Left ventricle myocardium inferior (tissue), 1 donor: ENCODE measurements around the gene EEF1AKMT3. TPM values are rescaled to one million over a fixed set of nuclear protein-coding genes. Genes with fewer than 3 reads are reported as not detected.

Experiments
- DNase-seq: peaks from one replicate; pipeline ENCODE4 v3.0.0-alpha.2; 2020
- H3K27ac ChIP-seq: fragments of 200-600 bp; replicated peaks from 2 replicates; pipeline ENCODE4 v1.8.0; 2021
- H3K27me3 ChIP-seq: fragments of 200-600 bp; 2 replicates; pipeline ENCODE4 v1.8.0; 2021; ENCODE audit warnings: low read depth
- H3K36me3 ChIP-seq: fragments of 200-600 bp; 2 replicates; pipeline ENCODE4 v1.8.0; 2021
- H3K4me1 ChIP-seq: fragments of 200-600 bp; 2 replicates; pipeline ENCODE4 v1.8.0; 2021
- H3K4me3 ChIP-seq: fragments of 200-600 bp; 2 replicates; pipeline ENCODE4 v1.8.0; 2021; ENCODE audit warnings: mild to moderate bottlenecking, moderate library complexity
- H3K9me3 ChIP-seq: fragments of 200-600 bp; replicated peaks from 2 replicates; pipeline ENCODE4 v1.8.0; 2021
- intact Hi-C: fragments of 100-400 bp; cut with micrococcal nuclease; formaldehyde crosslinking; loops from one replicate; pipeline ENCODE4 v1.11.0; 2022
- total RNA-seq: library from RNA; stranded (reverse); fragmentation: NEBNext Ultra II Directional; extraction: Animal tissue kit (Norgen Biotek cat#: 25700); gene quantifications from one replicate; pipeline ENCODE4 v1.2.1, GENCODE V29; 2021
- TF ChIP-seq, protein P1 (sequence below): fragments of 200-600 bp; IDR thresholded peaks from 2 replicates; pipeline ENCODE4 v1.8.0; 2021; ENCODE audit warnings: antibody characterized with exemption, mild to moderate bottlenecking, borderline replicate concordance
- donor health status: DM: no; HTN: yes; CAD: no; lungs with severe emphysema.

Gene EEF1AKMT3
- total RNA-seq, 1 donor from 2014 or later = 0.99 TPM

- H3K27ac ChIP-seq = no peak overlapping the region
- H3K27me3 ChIP-seq = no peaks in the 10 kb centered on the region
- H3K4me3 ChIP-seq = no peak overlapping the region
- TF ChIP-seq, protein P1, sequence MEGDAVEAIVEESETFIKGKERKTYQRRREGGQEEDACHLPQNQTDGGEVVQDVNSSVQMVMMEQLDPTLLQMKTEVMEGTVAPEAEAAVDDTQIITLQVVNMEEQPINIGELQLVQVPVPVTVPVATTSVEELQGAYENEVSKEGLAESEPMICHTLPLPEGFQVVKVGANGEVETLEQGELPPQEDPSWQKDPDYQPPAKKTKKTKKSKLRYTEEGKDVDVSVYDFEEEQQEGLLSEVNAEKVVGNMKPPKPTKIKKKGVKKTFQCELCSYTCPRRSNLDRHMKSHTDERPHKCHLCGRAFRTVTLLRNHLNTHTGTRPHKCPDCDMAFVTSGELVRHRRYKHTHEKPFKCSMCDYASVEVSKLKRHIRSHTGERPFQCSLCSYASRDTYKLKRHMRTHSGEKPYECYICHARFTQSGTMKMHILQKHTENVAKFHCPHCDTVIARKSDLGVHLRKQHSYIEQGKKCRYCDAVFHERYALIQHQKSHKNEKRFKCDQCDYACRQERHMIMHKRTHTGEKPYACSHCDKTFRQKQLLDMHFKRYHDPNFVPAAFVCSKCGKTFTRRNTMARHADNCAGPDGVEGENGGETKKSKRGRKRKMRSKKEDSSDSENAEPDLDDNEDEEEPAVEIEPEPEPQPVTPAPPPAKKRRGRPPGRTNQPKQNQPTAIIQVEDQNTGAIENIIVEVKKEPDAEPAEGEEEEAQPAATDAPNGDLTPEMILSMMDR = no peak
- no peaks in the 10 kb centered on the region for H3K9me3 ChIP-seq
- peaks cover 88% of the 10 kb centered on the region for H3K36me3 ChIP-seq
- no peaks in the 10 kb centered on the region for H3K4me1 ChIP-seq
- intact Hi-C loops = no loop called here
- DNase-seq = no peak
Measured at GRCh38 chr12:57796996-57797395, 24.6 kb downstream of the EEF1AKMT3 start.

DNA sequence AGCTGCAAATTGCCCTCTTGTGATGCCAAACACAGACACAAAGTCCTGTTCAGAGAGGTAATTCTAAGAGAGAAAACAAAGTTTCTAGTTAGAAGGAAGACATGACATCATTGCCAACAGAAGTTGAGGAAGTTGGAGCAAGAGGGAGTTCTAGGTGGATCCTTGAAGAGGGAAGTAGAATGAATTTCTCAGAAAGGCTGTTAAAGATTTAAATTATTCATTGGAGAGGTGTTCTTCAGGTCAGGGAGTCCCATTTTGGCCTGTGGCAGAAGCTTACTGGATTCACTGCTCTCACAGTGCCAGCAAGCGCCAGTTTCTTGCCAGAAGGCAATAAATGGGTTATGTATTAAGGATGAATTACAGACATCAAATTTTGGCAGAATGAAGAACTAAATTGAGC, 25.5 kb downstream of the EEF1AKMT3 start:
- Histone ChIP-seq H3K4me1 (no peaks in the 10 kb centered on the region), H3K27me3 (no peaks in the 10 kb centered on the region), H3K9me3 (no peaks in the 10 kb centered on the region), H3K36me3 (peaks cover 88% of the 10 kb centered on the region), H3K27ac (no peak overlapping the region), H3K4me3 (no peak overlapping the region)
- intact Hi-C loops = no loop called here
- TF ChIP-seq, protein P1 = no peak
- no peak for DNase-seq

DNA sequence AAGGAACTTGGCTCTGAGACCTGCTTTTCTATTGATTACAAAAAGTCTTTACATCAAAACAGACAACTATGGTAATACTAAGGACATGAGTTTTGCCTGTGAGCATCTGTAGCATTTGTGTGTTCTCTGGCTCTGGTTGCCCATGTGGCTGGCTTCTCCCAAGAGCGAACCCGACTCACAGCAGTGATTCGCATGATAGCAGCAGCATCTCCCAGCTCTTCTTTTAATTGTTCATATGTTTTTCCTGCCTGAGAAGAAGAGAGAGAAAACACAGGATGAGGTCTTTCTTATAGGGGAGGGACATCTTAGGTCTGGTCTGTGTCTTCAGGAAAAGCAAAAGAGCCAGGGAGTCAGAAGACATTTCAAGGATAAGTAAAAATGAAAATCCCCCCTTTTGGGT, 28.6 kb downstream of the EEF1AKMT3 start:
- peaks cover 67% of the 10 kb centered on the region for H3K36me3 ChIP-seq
- intact Hi-C loops = loop anchor here (10.0 kb wide), 1 partner anchor 104 kb away; no protein-coding TSS in a partner anchor
- H3K4me1 ChIP-seq = peaks cover 7% of the 10 kb centered on the region
- no peaks in the 10 kb centered on the region for H3K9me3 ChIP-seq
- no peak for DNase-seq
- no peaks in the 10 kb centered on the region for H3K27me3 ChIP-seq
- TF ChIP-seq, protein P1 = no peak
- H3K4me3 ChIP-seq = no peak overlapping the region
- no peak overlapping the region for H3K27ac ChIP-seq

GRCh38 chr12:57802607-57803006, 30.2 kb downstream of the EEF1AKMT3 start:
- Histone ChIP-seq H3K36me3 (peaks cover 71% of the 10 kb centered on the region), H3K4me1 (peaks cover 7% of the 10 kb centered on the region), H3K9me3 (no peaks in the 10 kb centered on the region), H3K4me3 (no peak overlapping the region), H3K27me3 (no peaks in the 10 kb centered on the region), H3K27ac (no peak overlapping the region)
- intact Hi-C loops = loop anchor here (10.0 kb wide), 1 partner anchor 102 kb away; no protein-coding TSS in a partner anchor
- TF ChIP-seq, protein P1 = no peak
- no peak for DNase-seq

DNA sequence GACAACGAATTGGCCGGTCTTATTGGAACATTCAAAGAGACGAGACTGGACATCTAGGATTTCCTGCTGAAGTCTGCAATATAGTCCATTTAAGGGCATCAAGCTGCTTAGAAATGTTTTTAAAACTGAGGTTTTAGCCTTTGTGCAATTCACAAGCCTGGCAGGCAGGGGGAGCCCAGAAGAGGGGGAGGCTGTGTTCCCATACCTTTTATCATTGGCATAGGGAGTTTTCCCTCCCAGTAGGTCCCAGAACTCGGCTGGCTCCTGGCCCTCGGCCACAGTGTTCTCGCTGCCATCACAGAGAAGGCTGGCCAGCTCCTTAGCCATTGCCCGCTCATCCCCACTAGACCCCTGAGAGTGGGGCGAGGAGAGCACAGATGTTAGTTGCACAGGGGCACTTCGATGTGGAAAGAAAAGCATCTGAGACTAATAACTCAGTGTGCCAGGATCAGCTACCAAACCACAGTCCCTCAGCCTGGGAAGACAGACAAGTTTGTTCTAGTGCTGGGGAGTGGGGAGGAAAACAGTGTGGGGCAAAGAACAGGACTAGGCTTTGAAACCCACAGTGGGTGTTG, 31.0 kb downstream of the EEF1AKMT3 start:
- H3K9me3 ChIP-seq = no peaks in the 10 kb centered on the region
- TF ChIP-seq, protein P1 = peak; percentile 88
- H3K27ac ChIP-seq = peak overlapping the region; percentile 23
- H3K4me1 ChIP-seq = peaks cover 7% of the 10 kb centered on the region
- H3K4me3 ChIP-seq = no peak overlapping the region
- intact Hi-C loops = loop anchor here (10.0 kb wide), 1 partner anchor 101 kb away; no protein-coding TSS in a partner anchor
- H3K36me3 ChIP-seq = peaks cover 78% of the 10 kb centered on the region
- H3K27me3 ChIP-seq = no peaks in the 10 kb centered on the region
- DNase-seq = peak; percentile 50
